A549 (cell line): Measurements from ENCODE around the gene MPRIP.

Experiments
- NPAS2 ChIP-seq: fragments of 250-450 bp; sonication (Bioruptor Pico); IDR thresholded peaks from 2 replicates; pipeline ENCODE4 v1.8.0; 2022; ENCODE audit warnings: mild to moderate bottlenecking, moderate library complexity, borderline replicate concordance
- SMC3 ChIP-seq: fragments of >200 bp; sonication (Bioruptor Twin); formaldehyde crosslinking; IDR thresholded peaks from 3 replicates; pipeline ENCODE4 v1.6.1; 2018; ENCODE audit warnings: inconsistent platforms
- TF ChIP-seq, protein P1 (sequence below): fragments of >200 bp; sonication (Bioruptor Twin); formaldehyde crosslinking; IDR thresholded peaks from 3 replicates; pipeline ENCODE4 v1.5.1; 2016

DNA sequence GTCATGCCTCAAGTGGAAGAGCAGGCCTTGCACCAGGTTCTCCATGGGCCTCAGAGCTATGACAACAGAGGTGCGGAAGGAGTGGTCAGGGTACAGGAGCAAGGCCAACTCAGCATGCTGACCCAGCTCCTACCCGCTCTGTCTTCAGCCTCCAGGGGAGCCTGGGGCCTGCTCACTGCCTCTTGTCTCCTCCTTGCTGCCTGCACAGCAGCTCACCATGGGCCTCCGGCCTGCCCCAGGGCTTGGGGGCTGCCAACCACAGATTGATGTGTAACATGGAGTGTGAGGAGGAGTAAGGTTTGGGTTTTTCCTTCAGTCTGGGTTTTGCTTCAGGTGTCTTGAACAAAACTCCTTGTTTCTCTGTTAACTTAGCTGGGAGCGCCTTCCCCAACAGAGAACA lies 101.8 kb downstream of the MPRIP start:
- TF ChIP-seq, protein P1, sequence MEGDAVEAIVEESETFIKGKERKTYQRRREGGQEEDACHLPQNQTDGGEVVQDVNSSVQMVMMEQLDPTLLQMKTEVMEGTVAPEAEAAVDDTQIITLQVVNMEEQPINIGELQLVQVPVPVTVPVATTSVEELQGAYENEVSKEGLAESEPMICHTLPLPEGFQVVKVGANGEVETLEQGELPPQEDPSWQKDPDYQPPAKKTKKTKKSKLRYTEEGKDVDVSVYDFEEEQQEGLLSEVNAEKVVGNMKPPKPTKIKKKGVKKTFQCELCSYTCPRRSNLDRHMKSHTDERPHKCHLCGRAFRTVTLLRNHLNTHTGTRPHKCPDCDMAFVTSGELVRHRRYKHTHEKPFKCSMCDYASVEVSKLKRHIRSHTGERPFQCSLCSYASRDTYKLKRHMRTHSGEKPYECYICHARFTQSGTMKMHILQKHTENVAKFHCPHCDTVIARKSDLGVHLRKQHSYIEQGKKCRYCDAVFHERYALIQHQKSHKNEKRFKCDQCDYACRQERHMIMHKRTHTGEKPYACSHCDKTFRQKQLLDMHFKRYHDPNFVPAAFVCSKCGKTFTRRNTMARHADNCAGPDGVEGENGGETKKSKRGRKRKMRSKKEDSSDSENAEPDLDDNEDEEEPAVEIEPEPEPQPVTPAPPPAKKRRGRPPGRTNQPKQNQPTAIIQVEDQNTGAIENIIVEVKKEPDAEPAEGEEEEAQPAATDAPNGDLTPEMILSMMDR, result no peak
- TF ChIP-seq NPAS2 (CRISPR knock-in tag) (no peak), SMC3 (no peak)
